OCI-LY3 (cell line): Measurements from ENCODE around the gene C20orf202.

Source experiments
- CTCF ChIP-seq: fragments of 200-600, 300-600 bp; sonication (generic); IDR thresholded peaks from 2 replicates; pipeline ENCODE4 v1.5.1; 2014; ENCODE audit warnings: antibody characterized with exemption, low read length, low read depth
- EZH2phosphoT487 ChIP-seq: fragments of 200-600 bp; shearing (Covaris generic); IDR thresholded peaks from 2 replicates; pipeline ENCODE4 v1.6.1; 2018; ENCODE audit warnings: antibody characterized with exemption, mixed run types, low read depth

GRCh38 chr20:1199212-1199873 is 3.9 kb upstream of the C20orf202 start:
- TF ChIP-seq CTCF (no peak), EZH2phosphoT487 (no peak)
